ENCODE data around the gene KLHL13.

DNA sequence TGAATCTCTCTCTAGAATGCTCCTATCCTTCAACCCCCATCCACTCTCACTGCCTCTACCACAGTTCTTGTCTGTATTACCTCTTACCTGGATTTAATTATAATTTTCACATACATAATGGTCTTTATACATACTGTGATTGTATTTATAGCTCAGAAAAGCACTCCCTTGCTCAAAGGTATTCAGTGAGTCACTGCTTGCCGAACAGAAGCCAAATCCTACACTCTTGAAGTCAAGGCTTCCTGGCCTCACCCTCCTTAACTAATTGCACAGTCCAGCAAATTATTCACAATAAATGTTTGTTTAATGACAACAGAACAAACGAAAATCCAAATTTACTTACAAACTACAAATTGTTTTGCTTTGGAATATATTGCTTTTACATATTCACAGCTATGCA is 159.5 kb downstream of the KLHL13 start:
- TF ChIP-seq, protein P1, sequence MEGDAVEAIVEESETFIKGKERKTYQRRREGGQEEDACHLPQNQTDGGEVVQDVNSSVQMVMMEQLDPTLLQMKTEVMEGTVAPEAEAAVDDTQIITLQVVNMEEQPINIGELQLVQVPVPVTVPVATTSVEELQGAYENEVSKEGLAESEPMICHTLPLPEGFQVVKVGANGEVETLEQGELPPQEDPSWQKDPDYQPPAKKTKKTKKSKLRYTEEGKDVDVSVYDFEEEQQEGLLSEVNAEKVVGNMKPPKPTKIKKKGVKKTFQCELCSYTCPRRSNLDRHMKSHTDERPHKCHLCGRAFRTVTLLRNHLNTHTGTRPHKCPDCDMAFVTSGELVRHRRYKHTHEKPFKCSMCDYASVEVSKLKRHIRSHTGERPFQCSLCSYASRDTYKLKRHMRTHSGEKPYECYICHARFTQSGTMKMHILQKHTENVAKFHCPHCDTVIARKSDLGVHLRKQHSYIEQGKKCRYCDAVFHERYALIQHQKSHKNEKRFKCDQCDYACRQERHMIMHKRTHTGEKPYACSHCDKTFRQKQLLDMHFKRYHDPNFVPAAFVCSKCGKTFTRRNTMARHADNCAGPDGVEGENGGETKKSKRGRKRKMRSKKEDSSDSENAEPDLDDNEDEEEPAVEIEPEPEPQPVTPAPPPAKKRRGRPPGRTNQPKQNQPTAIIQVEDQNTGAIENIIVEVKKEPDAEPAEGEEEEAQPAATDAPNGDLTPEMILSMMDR (optimal IDR thresholded peaks at IDR 0.05 in 1 of 3, IDR thresholded peaks at IDR 0.05 in 1 of 3, conservative IDR thresholded peaks at IDR 0.05 in 1 of 3; ENCODE audit: extremely low read depth in 1 of 3, insufficient read depth in 2 of 3, low read length in 3 of 3): no peak
- TF ChIP-seq EZH2 (IDR thresholded peaks at IDR 0.05; ENCODE audit: low read length): no peak
